Cerebellar nuclear complex (tissue), 1 donor: ENCODE measurements around the gene LUZP4.
"Not testable (repeated sequence)": the region's sequence is repeated elsewhere in the genome, so short reads cannot be mapped to it uniquely, and the experiment has no call there.

Source experiments
- DNase-seq, 2 experiments: peaks; one replicate each; lab custom pipeline; 2025; lab: John Stamatoyannopoulos, UW

The LUZP4 gene

GRCh38 chrX:115337491-115338144 is 48.1 kb downstream of the LUZP4 start:
- DNase-seq = no peak

- DNase-seq = no peak
These were observed 50.0 kb downstream of the LUZP4 start for GRCh38 chrX:115339441-115340025.

GRCh38 chrX:115341421-115341820 is 51.9 kb downstream of the LUZP4 start:
- no peak for DNase-seq

GRCh38 chrX:115344885-115345614 is 55.5 kb downstream of the LUZP4 start:
- no peak for DNase-seq

GRCh38 chrX:115345615-115346014 is 56.1 kb downstream of the LUZP4 start:
- no peak for DNase-seq

- not testable (repeated sequence) for DNase-seq
These were observed 57.2 kb downstream of the LUZP4 start for GRCh38 chrX:115346738-115347137.

- no peak for DNase-seq
These were observed 59.1 kb downstream of the LUZP4 start for GRCh38 chrX:115348446-115349225.

GRCh38 chrX:115350711-115351381 is 61.3 kb downstream of the LUZP4 start:
- DNase-seq = no peak

GRCh38 chrX:115356369-115356768 is 66.9 kb downstream of the LUZP4 start:
- DNase-seq = no peak
